H1 (cell line): ENCODE measurements around the gene TAF8. TPM values are rescaled to one million over a fixed set of nuclear protein-coding genes. Genes with fewer than 3 reads are reported as not detected.

Experiments used
- CTCF ChIA-PET: fragments of 300-600 bp; sonication (Branson Sonifier 250); formaldehyde crosslinking; loops from one replicate; lab custom pipeline; 2021; ENCODE audit not compliant: partially characterized antibody; lab: Charles Lee
- POLR2A ChIA-PET: fragments of 300-600 bp; sonication (Branson Sonifier 250); formaldehyde crosslinking; loops from one replicate; lab custom pipeline; 2021; ENCODE audit warnings: inconsistent platforms; ENCODE audit not compliant: partially characterized antibody; lab: Charles Lee
- DNase-seq, 2 experiments: peaks; one replicate each; pipeline versions ENCODE4 v3.0.0 to v3.0.0-alpha.2; 2010 to 2022; ENCODE audit warnings: low spot score in 2 of 2, low read depth in 1 of 2, mixed read lengths in 1 of 2
- FAIRE-seq: peaks from 2 replicates; lab custom pipeline; 2011; peaks lifted over from hg19 to GRCh38; lab: Jason Lieb, UNC
- H2AFZ ChIP-seq: 2 replicates; pipeline ENCODE4 v1.8.1; 2012; ENCODE audit warnings: low read length, inconsistent platforms
- H2AK5ac ChIP-seq: 2 replicates; pipeline ENCODE4 v1.6.1; 2013; ENCODE audit warnings: low read depth, low read length
- H2BK120ac ChIP-seq: replicated peaks from 2 replicates; pipeline ENCODE3; 2013; ENCODE audit warnings: low read depth, low read length, inconsistent platforms
- H2BK12ac ChIP-seq: 2 replicates; pipeline ENCODE4 v1.6.1; 2013; ENCODE audit warnings: low read depth, low read length
- H2BK15ac ChIP-seq: 2 replicates; pipeline ENCODE4 v1.6.1; 2013; ENCODE audit warnings: low read length
- H2BK20ac ChIP-seq: 2 replicates; pipeline ENCODE4 v1.6.1; 2013; ENCODE audit warnings: low read length
- H2BK5ac ChIP-seq: 2 replicates; pipeline ENCODE4 v1.6.1; 2013; ENCODE audit warnings: low read depth, low read length
- H3K14ac ChIP-seq: 2 replicates; pipeline ENCODE4 v1.6.1; 2013; ENCODE audit warnings: inconsistent platforms; ENCODE audit not compliant: insufficient read length
- H3K18ac ChIP-seq: 2 replicates; pipeline ENCODE4 v1.6.1; 2013; ENCODE audit warnings: low read length; ENCODE audit errors: extremely low read depth
- H3K23ac ChIP-seq: 2 replicates; pipeline ENCODE4 v1.6.1; 2013; ENCODE audit warnings: inconsistent platforms; ENCODE audit not compliant: insufficient read length
- H3K23me2 ChIP-seq: 2 replicates; pipeline ENCODE4 v1.6.1; 2013; ENCODE audit warnings: low read depth, low read length
- H3K27ac ChIP-seq: 2 replicates; pipeline ENCODE4 v1.6.1; 2011; ENCODE audit warnings: low read depth, low read length, inconsistent platforms
- H3K27me3 ChIP-seq, 4 experiments: replicated peaks in 1 of 4; 1 replicate in 1 of 4; 2 replicates in 3 of 4; pipeline versions ENCODE4 v1.6.1 to v1.8.1; 2011 to 2013; ENCODE audit warnings: low read length in 3 of 4, mild to moderate bottlenecking in 3 of 4, inconsistent platforms in 2 of 4, mixed read lengths in 2 of 4, moderate library complexity in 1 of 4; ENCODE audit not compliant: control insufficient read depth in 3 of 4, insufficient read depth in 3 of 4; ENCODE audit errors: extremely low read depth in 1 of 4
- H3K36me3 ChIP-seq, 4 experiments: 2 replicates each; pipeline versions ENCODE4 v1.6.1 to v1.8.1; 2011 to 2013; ENCODE audit warnings: mild to moderate bottlenecking in 4 of 4, low read length in 3 of 4, moderate library complexity in 2 of 4, control low read depth in 1 of 4, inconsistent platforms in 1 of 4; ENCODE audit not compliant: insufficient read depth in 4 of 4, control insufficient read depth in 2 of 4
- H3K4ac ChIP-seq: replicated peaks from 2 replicates; pipeline ENCODE3; 2013; ENCODE audit warnings: low read length, low read depth, mixed read lengths, inconsistent platforms; ENCODE audit not compliant: insufficient read length
- H3K4me1 ChIP-seq, 4 experiments: replicated peaks in 1 of 4; 1 replicate in 1 of 4; 2 replicates in 3 of 4; pipeline versions ENCODE4 v1.6.1 to v1.8.1; 2011 to 2013; ENCODE audit warnings: low read length in 3 of 4, inconsistent platforms in 2 of 4, mixed read lengths in 1 of 4; ENCODE audit not compliant: insufficient read depth in 4 of 4, control insufficient read depth in 3 of 4
- H3K4me2 ChIP-seq, 2 experiments: 2 replicates each; pipeline versions ENCODE4 v1.6.1 to v1.8.1; 2011 to 2013; ENCODE audit warnings: low read depth in 2 of 2, low read length in 2 of 2, control low read depth in 1 of 2, inconsistent platforms in 1 of 2, mild to moderate bottlenecking in 1 of 2; ENCODE audit not compliant: insufficient read depth in 1 of 2
- H3K4me3 ChIP-seq, 4 experiments: fragments of 200-600, 300-600 bp in 1 of 4; sonication (generic), shearing (Covaris generic), sonication (Bioruptor Twin) in 1 of 4; 2 replicates each; pipeline versions ENCODE4 v1.5.1 to v1.8.1; 2011 to 2016; ENCODE audit warnings: low read length in 4 of 4, low read depth in 3 of 4, control low read depth in 2 of 4, inconsistent platforms in 2 of 4, mild to moderate bottlenecking in 2 of 4, mixed read lengths in 1 of 4, moderate library complexity in 1 of 4; ENCODE audit not compliant: insufficient read depth in 2 of 4; ENCODE audit errors: extremely low read depth in 1 of 4
- H3K56ac ChIP-seq: replicated peaks from 2 replicates; pipeline ENCODE3; 2013; ENCODE audit warnings: low read depth, mild to moderate bottlenecking, mixed read lengths, low read length, inconsistent platforms; ENCODE audit not compliant: insufficient read length
- H3K79me1 ChIP-seq: 2 replicates; pipeline ENCODE4 v1.6.1; 2013; ENCODE audit warnings: low read depth, low read length, control low read depth
- H3K79me2 ChIP-seq, 2 experiments: 2 replicates each; pipeline versions ENCODE4 v1.6.1 to v1.8.1; 2012 to 2013; ENCODE audit warnings: low read length in 2 of 2, mild to moderate bottlenecking in 2 of 2, inconsistent platforms in 1 of 2; ENCODE audit not compliant: insufficient read depth in 2 of 2, control insufficient read depth in 1 of 2
- H3K9ac ChIP-seq, 4 experiments: replicated peaks in 1 of 4; 1 replicate in 1 of 4; 2 replicates in 3 of 4; pipeline versions ENCODE4 v1.6.1 to v1.8.1; 2011 to 2013; ENCODE audit warnings: low read depth in 3 of 4, low read length in 3 of 4, control low read depth in 2 of 4, mild to moderate bottlenecking in 2 of 4, moderate library complexity in 2 of 4, inconsistent platforms in 1 of 4; ENCODE audit errors: extremely low read depth in 1 of 4
- H3K9me3 ChIP-seq, 2 experiments: 2 replicates each; pipeline versions ENCODE4 v1.6.1 to v1.8.1; 2012 to 2013; ENCODE audit warnings: mild to moderate bottlenecking in 2 of 2, moderate library complexity in 2 of 2, control low read depth in 1 of 2, inconsistent platforms in 1 of 2, low read depth in 1 of 2, low read length in 1 of 2, mixed read lengths in 1 of 2; ENCODE audit not compliant: insufficient read depth in 2 of 2
- H4K20me1 ChIP-seq, 2 experiments: replicated peaks in 1 of 2; 2 replicates each; pipeline versions ENCODE3 to v1.8.1; 2011 to 2013; ENCODE audit warnings: inconsistent platforms in 2 of 2, low read length in 2 of 2, mild to moderate bottlenecking in 1 of 2; ENCODE audit not compliant: insufficient read depth in 2 of 2, control insufficient read depth in 1 of 2
- H4K5ac ChIP-seq: 2 replicates; pipeline ENCODE4 v1.6.1; 2013; ENCODE audit warnings: low read length, low read depth, mixed read lengths, inconsistent platforms; ENCODE audit not compliant: insufficient read length
- H4K8ac ChIP-seq: 2 replicates; pipeline ENCODE4 v1.8.0; 2013; ENCODE audit warnings: mild to moderate bottlenecking, moderate library complexity, low read length, inconsistent platforms; ENCODE audit not compliant: insufficient read depth; ENCODE audit errors: extremely low read depth
- H4K91ac ChIP-seq: replicated peaks from 2 replicates; pipeline ENCODE3; 2013; ENCODE audit warnings: low read length, mixed read lengths, inconsistent platforms; ENCODE audit not compliant: insufficient read length
- CREB1 ChIP-seq: IDR thresholded peaks from 2 replicates; pipeline ENCODE4 v1.6.1; 2012; ENCODE audit warnings: inconsistent platforms
- EZH2 ChIP-seq: fragments of 200-600 bp; sonication (generic); IDR thresholded peaks from 2 replicates; pipeline ENCODE4 v1.7.1; 2012; ENCODE audit warnings: low read depth, mild to moderate bottlenecking, moderate library complexity, low read length, inconsistent platforms; ENCODE audit not compliant: severe bottlenecking
- HDAC6 ChIP-seq: IDR thresholded peaks from one replicate; pipeline ENCODE4 v1.7.1; 2012; ENCODE audit warnings: low read depth, mild to moderate bottlenecking, inconsistent platforms, low read length, moderate library complexity
- POLR2A ChIP-seq, 2 experiments: IDR thresholded peaks; 1 replicate in 1 of 2; 2 replicates in 1 of 2; pipeline ENCODE4 v1.6.1; 2011; ENCODE audit warnings: low read depth in 2 of 2, low read length in 2 of 2, mild to moderate bottlenecking in 2 of 2; ENCODE audit errors: control extremely low read depth in 1 of 2
- WGBS, 2 experiments: shearing (Covaris generic) in 1 of 2; methylation state at CpG; one replicate each; pipeline versions ENCODE4 v1.1.6 to v1.1.7; 2013 to 2015; ENCODE audit warnings: low lambda C conversion rate in 2 of 2, mixed read lengths in 2 of 2, inconsistent platforms in 1 of 2, low coverage in 1 of 2, missing lambda C conversion rate in 1 of 2; ENCODE audit not compliant: insufficient replicate concordance in 2 of 2, insufficient coverage in 1 of 2, insufficient read length in 1 of 2; ENCODE audit errors: extremely low coverage in 1 of 2, missing lambda C conversion rate in 1 of 2; 5-methylcytosine and 5-hydroxymethylcytosine counted together
- polyA plus RNA-seq, 7 experiments: library from polyadenylated mRNA; depleted of rRNA in 3 of 7; stranded (reverse) in 5 of 7; unstranded in 2 of 7; fragments of >200 nt in 5 of 7; fragments of 200-250 nt in 2 of 7; gene quantifications; 1 replicate in 5 of 7; 2 replicates in 1 of 7; 4 replicates in 1 of 7; pipeline versions ENCODE4 v1.2.1 to v1.2.3, GENCODE V29; 2011 to 2013; ENCODE audit warnings: missing spikeins in 2 of 7, mixed read lengths in 2 of 7
- total RNA-seq: library from RNA; stranded (reverse); fragmentation: NEBNext Ultra II Directional; extraction: Animal tissue kit (Norgen Biotek cat#: 25700); gene quantifications from 2 replicates; pipeline ENCODE4 v1.2.1, GENCODE V29; 2021

TAF8 gene
- total and polyA plus RNA-seq, 2 of the 8 experiments (the other 6 are each of a cell fraction or from before 2014, with no cell fraction given): 32.2 to 34.0 TPM

GRCh38 chr6:42118162-42119001, 68.1 kb downstream of the TAF8 start:
- H3K23ac ChIP-seq: no peak overlapping the region
- POLR2A ChIA-PET: interaction anchor here (0.7 to 4.3 kb wide), 4 partner anchors 15 to 125 kb away, joined by 3 to 25 read pairs (median 3); partner anchors contain the start of gene C6orf132
- H2AFZ ChIP-seq: no peak overlapping the region
- WGBS, 2 experiments: 95% methylated on average over 9 of the region's 10 CpGs; no CpG with 5 or more reads in 1 of the 2 experiments
- H3K27ac ChIP-seq: no peak overlapping the region
- no peak overlapping the region for H3K4ac ChIP-seq
- H3K79me1 ChIP-seq: peaks cover 19% of the 10 kb centered on the region
- H4K5ac ChIP-seq: no peak overlapping the region
- H3K23me2 ChIP-seq: no peaks in the 10 kb centered on the region
- no peak overlapping the region for H3K56ac ChIP-seq
- H3K18ac ChIP-seq: no peak overlapping the region; the same call in 1 of the 2 replicates
- H3K14ac ChIP-seq: no peak overlapping the region
- peaks cover 0 to 10% of the 10 kb centered on the region in 2 experiments; a peak in 1 of 4 replicates for H3K79me2 ChIP-seq
- no peak overlapping the region for H2AK5ac ChIP-seq
- no peak for FAIRE-seq
- 0 out of 2 replicates have a peak overlapping the region, but pooled peaks have one; percentile 1 for H2BK5ac ChIP-seq
- no peak overlapping the region for H2BK120ac ChIP-seq
- no peak overlapping the region for H3K9ac ChIP-seq
- H2BK15ac ChIP-seq: no peak overlapping the region
- H3K27me3 ChIP-seq: no peaks in the 10 kb centered on the region
- no peaks in the 10 kb centered on the region; a peak in 1 of 7 replicates for H3K4me1 ChIP-seq
- no peak for TF ChIP-seq EZH2
- TF ChIP-seq POLR2A (IDR thresholded peaks at IDR 0.05; ENCODE audit: control extremely low read depth in 1 of 2, low read depth in 2 of 2, low read length in 2 of 2): peak in 1 of 2 experiments; percentile 31; a peak in 1 of 3 replicates
- no peak for TF ChIP-seq CREB1
- TF ChIP-seq HDAC6: no peak
- H3K4me3 ChIP-seq: no peak overlapping the region
- CTCF ChIA-PET: interaction anchor here (0.6 to 3.3 kb wide), 7 partner anchors 12 to 231 kb away, joined by 3 to 12 read pairs (median 4); no protein-coding TSS in a partner anchor
- H3K36me3 ChIP-seq: peaks cover 2 to 20% (median 4%) of the 10 kb centered on the region in 4 experiments; a peak in 4 of 8 replicates
- no peak overlapping the region for H2BK20ac ChIP-seq
- DNase-seq: no peak
- H4K20me1 ChIP-seq: peaks cover 7 to 13% of the 10 kb centered on the region in 2 experiments
- H3K9me3 ChIP-seq: no peaks in the 10 kb centered on the region
- H4K91ac ChIP-seq: no peak overlapping the region
- no peak overlapping the region for H3K4me2 ChIP-seq
- H4K8ac ChIP-seq: peak overlapping the region; percentile 54; the same call in 1 of the 2 replicates
- H2BK12ac ChIP-seq: no peak overlapping the region
